ENCODE results near the gene BRD4. TPM values are rescaled to one million over a fixed set of nuclear protein-coding genes. Genes with fewer than 3 reads are reported as not detected.
"Not testable (repeated sequence)": the region's sequence is repeated elsewhere in the genome, so short reads cannot be mapped to it uniquely, and the experiment has no call there.

Gene BRD4
- total RNA-seq: 11.4 TPM

DNA sequence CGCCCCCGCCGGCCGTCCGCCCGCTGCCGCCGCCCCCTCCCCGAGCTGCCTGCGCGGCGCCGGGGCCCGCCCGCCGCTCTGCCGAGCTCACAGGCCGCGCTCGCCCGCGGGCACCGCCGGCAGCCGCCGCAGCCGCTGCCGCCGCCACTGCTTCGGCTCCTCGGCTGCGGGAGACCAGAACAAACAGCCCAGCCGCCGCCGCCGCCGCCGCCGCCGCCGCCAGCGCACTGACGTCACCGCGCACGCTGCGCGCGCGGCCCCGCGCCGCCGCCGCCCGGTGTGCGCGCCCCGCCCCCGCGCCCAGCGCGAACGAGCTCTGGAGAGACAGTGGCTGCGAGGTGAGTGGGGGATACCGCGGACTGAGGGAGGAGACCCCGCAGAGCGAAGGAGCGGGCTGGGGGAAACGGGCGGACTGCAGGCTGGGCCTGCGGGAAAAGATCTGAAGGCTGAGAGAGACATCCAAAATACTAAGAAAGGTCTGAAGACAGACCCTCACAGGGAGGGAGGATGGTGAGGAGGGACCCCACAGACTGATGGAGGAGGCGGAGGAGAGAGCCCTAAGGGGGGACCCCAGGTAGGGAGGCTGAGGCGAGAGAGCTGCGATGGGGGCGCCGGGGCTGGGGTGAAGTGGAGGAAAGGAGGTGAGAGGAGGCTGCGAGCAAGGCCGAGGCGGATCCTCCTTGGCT lies at the start of gene BRD4:
BRD4 (minus strand) TSS at position 229 of the 686 bp plus-strand sequence. CDS start 59,440 bp downstream, outside the sequence.
- DNase-seq (ENCODE audit: low spot score in 2 of 2): peak; percentile 95

DNA sequence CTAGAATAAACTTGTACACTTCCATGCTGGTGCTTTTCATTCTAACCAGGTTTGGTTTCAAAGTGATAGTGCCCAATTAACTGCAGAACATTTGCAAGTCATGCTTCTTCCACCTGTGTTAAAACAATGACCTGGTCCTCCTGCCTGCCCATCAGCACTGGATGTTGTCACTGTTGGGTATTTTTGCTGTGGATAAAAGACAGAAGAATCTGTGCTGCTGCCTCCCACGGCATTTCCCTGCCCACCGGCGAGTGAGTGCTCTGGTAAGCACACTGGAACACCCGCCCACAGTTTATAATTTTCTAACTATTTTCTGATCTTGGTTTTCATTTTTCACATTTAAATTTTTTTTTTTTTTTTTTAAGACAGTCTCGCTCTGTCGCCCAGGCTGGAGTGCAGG lies 49.5 kb upstream of the BRD4 start:
- DNase-seq (ENCODE audit: low spot score in 2 of 2) (no peak), FAIRE-seq (no peak)

More for the DNA sequence above, at the start of gene BRD4:
- FAIRE-seq: no peak

DNA sequence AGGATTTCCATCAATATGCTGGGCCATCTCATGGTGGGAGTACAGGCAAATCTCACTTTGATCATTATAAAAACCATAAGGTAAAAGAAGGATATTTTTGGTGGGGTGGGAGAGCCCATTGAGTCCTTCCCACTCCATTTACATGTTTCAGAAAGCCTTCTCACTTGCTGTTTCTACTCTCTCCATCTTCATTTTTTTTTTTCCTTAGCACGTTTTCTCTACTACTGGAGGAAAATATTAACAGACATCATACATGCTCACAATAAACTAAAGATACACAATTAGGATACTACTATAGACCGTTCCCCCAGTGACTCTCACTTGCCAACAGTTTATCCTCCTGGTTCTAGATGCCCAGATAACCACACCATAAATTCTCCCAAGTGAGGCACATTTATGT lies 49.1 kb upstream of the BRD4 start:
- no peak for FAIRE-seq

DNA sequence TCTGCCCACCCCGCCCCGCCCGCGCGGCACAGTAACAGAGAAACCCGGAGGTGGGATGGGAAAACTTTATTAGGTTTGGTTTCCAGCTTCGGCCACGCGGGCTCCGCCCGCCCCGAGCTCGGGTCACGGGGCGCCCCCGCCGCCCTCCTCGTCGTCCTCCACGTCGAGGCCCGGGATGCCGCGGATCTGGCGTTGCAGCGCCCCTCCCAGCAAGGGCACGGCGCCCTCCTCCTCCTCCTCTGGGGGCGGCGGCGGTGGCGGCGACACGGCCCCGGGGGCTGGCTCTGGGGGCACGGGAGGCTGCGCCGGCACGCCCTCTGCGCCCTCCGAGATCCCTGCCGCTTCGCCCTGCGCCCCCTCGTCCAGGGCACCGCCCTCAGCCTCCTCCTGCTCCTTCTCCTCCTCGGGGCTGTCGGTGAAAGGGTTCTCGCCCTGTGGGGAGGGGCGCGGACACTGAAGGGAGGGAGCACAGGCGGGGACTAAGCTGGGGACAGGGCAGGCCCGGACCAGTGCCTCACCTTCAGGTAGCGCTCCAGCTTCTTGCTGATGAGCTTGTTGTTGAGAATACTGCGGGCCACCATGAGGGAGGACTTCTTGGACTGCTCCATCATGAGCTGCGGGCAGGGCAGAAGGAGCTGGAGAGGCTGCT lies 47.8 kb upstream of the BRD4 start:
- DNase-seq (ENCODE audit: low spot score in 2 of 2) (no peak), FAIRE-seq (no peak)

More for the DNA sequence above, 49.1 kb upstream of the BRD4 start:
- DNase-seq (ENCODE audit: low spot score in 2 of 2): no peak

DNA sequence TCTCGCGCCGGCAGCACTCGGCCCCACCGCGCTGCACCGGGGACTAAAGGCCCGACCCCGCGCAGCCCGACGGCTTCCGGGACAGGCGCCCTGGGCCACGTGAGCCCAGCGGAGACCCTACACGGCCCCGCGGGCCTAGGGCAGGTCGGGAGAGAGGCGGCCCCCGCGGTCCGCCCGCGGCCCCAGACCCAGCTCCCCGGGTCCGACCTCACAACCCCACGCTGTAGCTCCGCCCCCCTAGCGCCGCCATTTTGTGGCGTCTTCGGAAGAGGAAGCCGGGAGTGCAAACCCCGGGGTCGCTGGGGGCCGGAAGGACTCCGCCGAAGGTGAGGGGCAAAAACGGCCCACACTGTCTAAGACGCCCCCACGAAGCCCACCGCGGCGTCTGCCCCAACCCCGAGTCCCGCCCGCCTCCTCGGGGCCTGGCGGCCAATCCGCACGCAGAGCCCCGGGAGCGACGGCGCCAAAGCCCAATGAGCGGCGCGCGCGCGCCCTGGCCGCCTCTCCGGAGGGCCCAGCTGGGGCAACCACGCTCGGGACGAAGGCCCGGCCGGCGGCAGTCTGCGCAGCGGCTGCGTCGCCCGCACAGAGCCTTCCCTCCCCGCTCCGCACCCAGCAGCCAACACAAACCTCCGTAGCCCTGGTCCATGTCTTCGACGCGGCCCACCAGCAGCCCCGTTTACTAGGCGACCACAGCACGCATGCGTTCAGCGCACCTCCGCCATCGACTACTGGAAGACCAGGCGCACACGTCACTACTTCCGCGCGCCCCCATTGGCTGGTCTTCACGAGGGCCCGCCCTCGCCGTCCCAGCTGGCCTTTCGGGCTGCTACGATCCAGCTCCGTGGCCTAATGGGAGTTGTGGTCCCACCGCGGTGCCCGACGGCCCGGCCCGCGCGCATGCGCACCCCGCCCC lies 47.0 kb upstream of the BRD4 start, which contains the start of gene AKAP8:
AKAP8 (minus strand) TSS at position 705 of the 916 bp plus-strand sequence; CDS start at position 649, 56 bp downstream.
- peak; percentile 99 to 100 for DNase-seq (ENCODE audit: low spot score in 2 of 2)
- no peak for FAIRE-seq

DNA sequence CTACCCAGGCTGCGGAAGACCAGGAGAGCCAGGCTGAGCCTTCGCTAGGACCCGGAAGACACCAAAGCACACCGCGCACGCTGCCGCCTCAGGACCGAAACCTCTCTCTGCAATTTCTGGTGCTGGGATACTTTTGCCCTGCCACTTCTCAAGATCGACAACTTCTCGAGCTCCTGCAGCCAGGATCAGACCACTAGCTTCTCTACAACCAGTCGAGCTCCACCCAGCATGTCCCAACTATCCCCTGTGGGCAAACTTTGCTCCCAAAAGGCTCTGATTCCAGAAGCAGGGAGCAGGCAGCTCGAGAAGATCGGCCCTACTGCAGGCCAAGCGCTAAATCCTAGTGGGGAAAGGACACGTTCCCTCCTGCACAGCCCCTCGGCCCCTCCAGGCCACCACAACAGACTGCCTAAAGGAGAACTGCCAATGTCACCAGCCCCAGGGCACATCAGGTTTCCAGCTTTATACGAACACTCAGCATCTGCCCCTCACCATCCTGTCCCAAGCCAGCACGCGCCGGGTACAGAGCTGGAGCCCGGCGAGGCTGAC lies 46.3 kb upstream of the BRD4 start:
- FAIRE-seq: no peak
- peak; percentile 58 to 61 for DNase-seq (ENCODE audit: low spot score in 2 of 2)

DNA sequence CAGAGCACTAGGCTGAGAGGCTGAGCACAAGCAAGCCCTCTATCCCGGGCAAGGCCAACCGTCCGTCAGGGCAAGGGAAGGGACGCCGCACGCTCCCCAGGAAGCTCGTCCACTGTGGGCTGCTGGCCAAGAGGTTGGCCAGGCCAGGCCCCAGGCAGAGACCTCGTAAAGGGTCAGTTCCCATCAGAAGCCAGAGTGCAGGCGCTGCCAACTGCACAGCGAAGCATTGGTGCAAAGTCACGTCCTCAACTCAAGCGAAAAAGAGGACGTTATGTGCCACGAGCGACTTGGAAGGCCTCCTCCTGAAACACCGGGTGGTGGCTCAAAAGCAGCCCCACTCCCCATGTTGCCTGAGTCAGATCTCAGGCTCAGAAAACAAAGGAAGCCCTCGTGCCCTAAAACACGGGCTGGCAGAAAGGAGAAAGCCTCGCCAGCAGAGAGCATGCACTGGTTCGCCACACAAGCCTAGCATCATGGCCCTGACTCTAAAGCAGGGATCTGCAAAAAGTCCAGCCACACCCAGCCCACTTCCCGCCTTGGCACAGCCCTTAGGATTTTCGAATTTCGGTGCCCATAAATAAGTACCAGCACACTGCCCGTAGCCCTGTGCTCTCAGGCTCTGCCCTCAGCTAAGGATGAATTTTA lies 42.6 kb upstream of the BRD4 start:
- no peak for DNase-seq (ENCODE audit: low spot score in 2 of 2)

DNA sequence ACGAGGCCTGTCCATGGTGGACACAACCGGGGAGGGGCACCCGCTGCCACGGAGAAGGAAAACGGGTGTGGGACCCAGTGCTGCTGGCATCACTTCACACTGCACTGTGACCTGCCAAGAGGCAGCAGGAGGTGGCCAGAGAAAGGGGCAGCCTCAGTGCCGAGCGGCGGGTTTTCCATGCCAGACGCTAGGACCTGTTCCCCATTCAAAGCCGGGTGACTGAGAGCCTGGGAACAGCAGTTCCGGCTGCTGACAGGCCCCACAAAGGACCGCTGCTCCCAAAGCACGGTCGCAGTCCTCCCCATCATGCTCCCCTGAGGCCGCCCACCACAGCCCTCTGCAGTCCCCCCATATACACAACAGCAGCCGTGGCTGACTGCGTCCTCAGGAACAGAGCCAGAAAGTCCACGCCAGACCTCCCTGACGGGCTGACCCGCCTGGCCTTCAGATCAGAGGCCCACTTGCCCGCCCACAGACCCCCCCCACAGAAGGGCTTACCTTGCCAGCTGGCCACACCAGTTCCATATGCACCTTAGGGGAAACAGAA lies 41.8 kb upstream of the BRD4 start:
- no peak for DNase-seq (ENCODE audit: low spot score in 2 of 2)
- FAIRE-seq: no peak

More for the DNA sequence above, 42.6 kb upstream of the BRD4 start:
- no peak for FAIRE-seq

DNA sequence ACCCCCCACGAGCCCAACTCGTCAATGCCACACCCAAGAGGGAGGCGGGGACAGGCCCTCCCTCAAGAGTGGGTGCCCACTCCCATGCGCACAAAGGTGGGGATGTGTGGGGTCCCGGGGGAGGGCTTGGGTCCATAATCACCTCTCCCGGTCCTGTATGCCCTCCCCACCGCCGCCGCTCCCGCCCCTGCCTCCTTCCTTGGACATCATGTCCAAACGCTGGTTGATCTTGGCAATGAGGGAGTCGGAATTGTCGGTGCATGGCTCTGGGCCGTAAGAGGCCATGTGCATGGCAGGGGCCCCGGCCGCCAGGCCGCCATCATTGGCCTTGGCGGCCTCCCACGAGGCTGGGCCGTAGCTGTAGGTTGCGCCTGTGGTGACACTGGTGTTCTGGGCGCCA lies 41.3 kb upstream of the BRD4 start:
- DNase-seq (ENCODE audit: low spot score in 2 of 2) (no peak), FAIRE-seq (no peak)

DNA sequence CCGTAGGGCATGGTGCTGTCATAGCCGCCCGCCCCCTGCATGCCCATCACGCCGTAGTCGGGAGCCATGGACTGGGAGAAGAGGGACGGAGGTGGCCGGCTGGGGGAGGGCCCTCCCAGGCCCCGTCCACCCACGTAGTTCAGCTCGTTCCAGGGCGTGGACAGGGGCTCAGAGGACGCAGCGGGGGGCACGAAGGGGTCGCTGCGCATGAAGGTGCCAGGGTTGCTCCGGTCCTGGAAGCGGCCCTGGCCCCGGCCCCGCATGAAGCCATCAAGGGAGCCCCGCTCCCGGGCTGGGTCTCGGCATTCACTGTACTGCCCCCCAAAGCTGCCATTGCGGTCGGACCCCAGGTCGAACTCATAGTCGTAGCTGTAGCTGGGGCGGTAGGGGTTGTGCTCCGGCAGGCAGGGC lies 40.6 kb upstream of the BRD4 start:
- no peak for FAIRE-seq
- no peak for DNase-seq (ENCODE audit: low spot score in 2 of 2)

DNA sequence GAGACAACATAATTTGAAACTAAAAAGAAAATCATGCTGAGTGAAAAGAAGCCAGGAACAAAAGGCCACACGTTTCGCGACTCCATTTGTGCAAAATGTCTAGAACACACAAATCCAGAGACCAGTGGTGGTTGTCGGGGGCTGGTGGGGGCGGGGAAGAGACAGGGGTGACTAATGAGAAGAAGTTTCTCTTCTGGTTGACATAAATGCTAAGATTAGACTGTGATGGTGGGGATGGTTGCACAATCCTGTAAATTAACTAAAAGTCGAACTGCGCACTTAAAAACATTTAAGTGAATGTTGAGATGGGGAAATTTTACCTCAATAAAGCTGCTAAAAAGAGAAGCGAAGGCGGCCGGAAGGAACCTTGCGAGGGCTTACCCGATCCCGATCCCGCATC lies 40.1 kb upstream of the BRD4 start:
- no peak for FAIRE-seq
- DNase-seq (ENCODE audit: low spot score in 2 of 2): no peak

DNA sequence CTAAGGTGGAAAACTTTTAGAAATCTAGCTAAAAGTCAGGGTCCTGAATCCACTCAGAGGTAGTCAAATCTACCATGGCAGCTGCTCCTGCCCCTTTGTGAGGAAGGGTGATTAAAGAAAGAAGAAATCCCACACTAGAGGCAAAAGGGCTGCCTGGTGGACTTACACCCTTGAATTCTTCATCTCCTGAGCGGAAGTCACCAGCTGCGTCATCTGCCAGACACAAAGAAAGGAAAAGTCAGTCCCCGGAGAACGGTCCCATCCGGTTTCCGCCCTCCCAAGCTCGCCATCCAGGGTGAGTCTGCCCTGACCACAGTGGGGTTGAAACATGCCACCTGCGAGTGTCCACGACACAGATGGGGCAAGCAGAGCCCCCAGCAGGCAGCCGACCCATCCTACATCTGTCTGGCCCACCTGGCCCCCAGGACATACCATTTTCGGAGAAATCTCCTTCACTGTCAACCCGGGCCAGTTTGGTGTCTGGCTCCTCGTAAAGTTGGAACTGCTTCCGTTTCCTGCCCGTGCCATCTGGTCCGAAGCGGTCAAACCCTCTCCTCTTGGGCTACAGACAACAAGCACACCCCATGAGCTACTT lies 39.5 kb upstream of the BRD4 start:
- FAIRE-seq: no peak
- DNase-seq (ENCODE audit: low spot score in 2 of 2): no peak

DNA sequence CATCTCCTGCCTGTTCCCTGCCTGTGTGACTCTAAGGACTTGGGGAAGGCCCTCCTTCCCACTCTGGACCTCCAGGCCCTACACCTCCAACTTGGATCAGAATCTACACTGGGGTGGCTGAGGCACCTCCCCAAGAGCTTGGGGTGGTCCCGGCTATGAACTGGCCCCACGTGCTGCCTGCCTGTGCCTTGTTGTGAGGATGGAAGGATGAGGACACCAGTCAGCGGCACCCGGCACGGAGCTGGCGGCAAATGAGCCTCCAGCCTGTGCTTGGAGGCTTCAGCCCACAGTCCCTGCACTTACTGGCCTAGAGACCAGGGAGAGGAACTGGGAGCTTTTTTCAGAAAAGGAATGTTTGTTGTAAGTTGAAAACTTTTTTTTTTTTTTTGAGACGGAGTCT lies 38.8 kb upstream of the BRD4 start:
- DNase-seq (ENCODE audit: low spot score in 2 of 2): no peak
- FAIRE-seq: no peak

DNA sequence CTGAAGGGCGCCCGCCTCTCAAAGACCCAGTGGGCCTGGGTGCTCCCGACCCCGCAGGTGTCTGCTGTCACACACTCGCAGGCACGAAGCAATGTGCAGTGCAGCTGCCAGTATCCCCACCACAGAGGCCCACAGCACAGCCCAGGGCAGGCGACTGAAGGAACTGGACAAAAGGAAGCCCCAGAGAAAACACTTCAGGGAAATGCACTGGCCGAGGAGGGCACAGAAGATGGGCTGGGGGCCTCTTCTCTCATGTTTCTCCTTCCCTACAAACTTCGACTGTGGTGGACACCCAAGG lies 37.2 kb upstream of the BRD4 start:
- FAIRE-seq: no peak
- no peak for DNase-seq (ENCODE audit: low spot score in 2 of 2)

DNA sequence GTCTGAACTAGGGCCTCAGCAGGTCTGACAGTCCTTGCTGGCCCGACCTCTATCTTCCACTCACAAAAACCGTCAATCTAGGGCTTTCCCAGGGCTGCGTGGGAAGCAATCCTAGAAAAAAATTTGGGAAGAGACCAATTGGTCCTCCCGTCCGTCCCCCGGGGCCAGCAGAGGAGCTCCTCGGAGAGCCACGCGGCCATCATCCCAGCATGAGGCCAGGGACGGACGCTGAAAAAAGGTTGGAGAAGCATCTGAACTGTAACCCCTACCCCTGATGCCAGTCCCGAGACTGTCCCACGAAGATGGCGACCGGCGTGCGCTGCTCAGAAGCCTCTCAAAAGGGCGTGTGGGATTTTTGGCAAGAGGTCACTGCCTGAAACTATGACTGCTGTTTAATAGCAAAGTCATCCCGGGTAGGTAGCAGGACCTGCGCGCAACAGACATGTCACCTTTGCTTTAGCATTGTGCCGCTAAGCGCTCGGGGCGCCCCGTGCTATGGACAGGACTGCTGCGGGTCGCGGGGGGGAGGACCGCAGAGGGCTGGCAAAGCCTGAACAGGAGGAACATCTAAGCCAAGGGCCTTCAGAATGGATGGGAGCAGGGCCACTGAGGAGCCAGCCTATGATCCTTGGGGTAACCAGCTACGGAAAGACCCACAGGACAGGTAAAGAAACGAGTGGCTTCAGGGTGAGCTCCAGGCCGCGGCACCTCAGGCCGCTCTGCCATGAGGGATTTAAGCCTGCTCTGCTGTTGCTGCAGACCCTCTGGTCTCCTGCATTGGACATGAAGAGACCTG lies 36.7 kb upstream of the BRD4 start:
- no peak for FAIRE-seq
- no peak for DNase-seq (ENCODE audit: low spot score in 2 of 2)

DNA sequence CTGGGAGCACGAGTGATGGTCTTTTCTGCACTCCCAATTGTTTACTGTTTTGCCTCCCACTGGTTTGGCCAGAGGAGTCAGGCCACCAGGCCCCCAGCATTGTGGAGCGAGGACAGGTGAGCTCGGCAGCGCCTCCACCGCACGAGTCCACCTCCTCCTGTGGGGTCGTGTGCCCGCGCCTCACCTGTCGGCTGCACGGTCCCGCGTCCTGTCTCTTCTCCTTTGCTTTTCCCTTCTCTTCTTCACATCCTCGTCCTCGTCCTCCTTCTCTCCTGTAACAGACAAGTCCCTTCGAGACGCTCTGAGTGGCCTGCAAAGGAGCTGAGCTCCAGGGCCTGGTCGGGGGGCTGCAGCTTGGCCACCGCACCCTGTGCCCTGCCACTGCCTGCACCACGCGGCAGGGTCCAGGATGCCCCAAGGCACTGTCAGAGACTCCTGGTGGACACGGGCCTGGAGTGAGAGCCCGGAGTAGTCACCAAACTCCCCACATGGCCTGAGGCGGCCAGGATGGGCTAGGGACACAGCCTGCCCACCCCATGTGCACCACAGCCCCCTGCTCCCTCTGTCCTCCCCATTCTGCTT lies 35.8 kb upstream of the BRD4 start:
- FAIRE-seq (no peak), DNase-seq (ENCODE audit: low spot score in 2 of 2) (no peak)

DNA sequence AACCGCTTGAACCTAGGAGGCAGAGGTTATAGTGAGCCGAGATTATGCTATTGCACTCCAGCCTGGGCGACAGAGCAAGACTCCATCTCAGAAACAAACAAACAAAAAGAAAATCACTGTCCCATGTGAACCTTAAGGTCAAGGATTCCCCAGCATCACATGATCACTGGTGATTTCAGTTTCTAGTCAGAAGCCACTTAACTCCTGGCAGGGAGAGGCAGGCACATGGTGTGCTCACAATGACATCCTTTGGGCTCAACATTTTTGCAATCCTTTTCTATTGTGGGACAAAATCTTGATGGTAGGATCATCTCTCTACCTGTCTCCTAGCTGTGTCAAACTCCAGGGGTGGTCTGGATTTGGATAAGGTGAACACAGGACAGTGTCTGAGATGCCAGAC lies 35.1 kb upstream of the BRD4 start:
- no peak for DNase-seq (ENCODE audit: low spot score in 2 of 2)
- FAIRE-seq: no peak

DNA sequence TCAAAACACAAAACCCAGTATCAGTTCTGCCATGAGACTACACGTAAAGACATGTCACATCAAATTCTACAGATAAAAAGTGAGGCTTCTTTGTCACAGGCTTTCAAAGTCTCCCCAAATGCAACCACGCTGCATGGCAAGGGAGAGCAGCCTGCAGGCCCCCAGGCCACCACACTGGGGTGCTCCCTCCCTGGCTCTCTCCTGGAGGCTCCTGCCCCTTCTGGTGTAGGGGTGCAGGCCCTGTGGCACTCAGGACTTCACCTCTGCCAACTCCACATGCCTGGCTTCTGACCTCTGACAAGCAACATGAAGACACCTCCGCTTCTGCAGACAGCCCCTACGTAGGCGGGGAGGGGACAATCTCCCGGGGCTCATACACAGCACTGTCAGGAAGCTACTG lies 32.9 kb upstream of the BRD4 start:
- FAIRE-seq (no peak), DNase-seq (ENCODE audit: low spot score in 2 of 2) (no peak)

DNA sequence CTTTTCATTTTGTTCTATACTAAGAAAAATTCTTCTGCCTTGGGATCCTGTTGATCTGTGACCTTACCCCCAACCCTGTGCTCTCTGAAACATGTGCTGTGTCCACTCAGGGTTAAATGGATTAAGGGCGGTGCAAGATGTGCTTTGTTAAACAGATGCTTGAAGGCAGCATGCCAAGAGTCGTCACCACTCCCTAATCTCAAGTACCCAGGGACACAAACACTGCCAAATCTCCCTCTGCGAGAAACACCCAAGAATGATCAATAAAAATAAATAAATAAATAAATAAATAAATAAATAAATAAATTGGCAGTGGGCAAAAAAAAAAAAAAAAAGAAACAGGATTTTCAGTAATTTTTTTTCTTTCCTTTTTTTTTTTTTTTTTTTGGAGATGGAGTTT lies 31.5 kb upstream of the BRD4 start:
- FAIRE-seq; DNase-seq (ENCODE audit: low spot score in 2 of 2): not testable (repeated sequence)

Measured in frontal cortex (tissue), 4 donors.